Stimulated activated CD8-positive, alpha-beta memory T cell treated with anti-CD3 and anti-CD28 coated beads, Interleukin-2, amount 100 ng/mL, for 48 hours (primary cell): Measurements from ENCODE around the gene PKN3.

Source experiments
- DNase-seq, 2 donors: peaks; one replicate each; pipeline ENCODE4 v3.0.0-alpha.2; 2020; ENCODE audit warnings: low read depth in 2 of 2

PKN3 gene

DNA sequence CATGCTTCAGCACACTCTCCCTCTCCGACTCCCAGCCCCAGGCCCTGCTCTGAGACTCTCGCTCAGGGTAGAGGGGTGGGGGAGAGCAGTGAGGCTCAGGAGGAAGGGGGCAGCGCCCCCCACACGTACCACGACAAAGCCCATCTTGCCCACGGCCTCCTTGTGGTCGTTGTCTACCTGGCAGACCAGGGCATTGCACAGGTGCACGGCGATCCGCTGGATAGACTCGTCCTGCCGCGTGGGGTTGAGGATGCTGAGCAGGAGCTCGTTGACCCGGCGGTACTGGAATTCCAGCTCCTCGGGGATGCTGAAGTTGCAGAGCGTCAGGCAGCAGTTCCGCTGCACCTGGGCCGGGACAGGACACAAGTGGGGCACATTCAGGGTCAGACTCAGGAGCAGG is 40.1 kb downstream of the PKN3 start:
- DNase-seq = no peak

DNA sequence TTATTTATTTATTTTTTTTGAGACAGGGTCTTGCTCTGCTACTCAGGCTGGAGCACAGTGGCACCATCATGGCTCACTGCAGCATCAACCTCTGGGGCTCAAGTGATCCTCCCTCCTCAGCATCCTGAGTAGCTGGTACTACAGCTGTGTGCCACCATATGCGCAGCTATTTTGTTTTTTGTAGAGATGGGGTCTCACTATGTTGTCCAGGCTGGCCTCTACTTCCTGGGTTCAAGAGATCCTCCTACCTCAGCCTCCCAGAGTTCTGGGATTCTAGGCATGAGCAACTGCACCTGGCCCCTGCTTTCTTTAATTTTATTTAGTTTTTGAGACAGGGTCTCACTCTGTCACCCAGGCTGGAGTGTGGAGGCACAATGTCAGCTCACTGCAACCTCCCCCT is 41.1 kb downstream of the PKN3 start:
- no peak for DNase-seq

DNA sequence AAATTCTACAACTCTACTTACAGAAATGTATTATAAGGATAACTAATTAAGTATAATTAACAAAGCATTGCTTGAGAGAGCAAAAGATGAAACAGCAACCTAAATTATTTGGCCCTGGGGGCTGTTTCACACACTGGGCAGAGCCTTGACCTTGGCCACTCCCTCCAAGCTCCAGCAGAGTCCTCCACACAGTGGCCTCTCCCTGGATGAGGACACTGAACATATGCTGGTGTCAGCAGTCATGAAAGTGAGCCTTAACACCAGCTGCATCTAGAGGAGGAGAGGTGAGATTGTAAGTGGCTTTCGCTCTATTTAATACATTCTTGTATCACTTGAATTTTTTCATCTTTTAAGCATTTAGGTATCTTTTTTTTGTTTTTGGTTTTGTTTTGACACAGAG is 44.9 kb downstream of the PKN3 start:
- no peak for DNase-seq

DNA sequence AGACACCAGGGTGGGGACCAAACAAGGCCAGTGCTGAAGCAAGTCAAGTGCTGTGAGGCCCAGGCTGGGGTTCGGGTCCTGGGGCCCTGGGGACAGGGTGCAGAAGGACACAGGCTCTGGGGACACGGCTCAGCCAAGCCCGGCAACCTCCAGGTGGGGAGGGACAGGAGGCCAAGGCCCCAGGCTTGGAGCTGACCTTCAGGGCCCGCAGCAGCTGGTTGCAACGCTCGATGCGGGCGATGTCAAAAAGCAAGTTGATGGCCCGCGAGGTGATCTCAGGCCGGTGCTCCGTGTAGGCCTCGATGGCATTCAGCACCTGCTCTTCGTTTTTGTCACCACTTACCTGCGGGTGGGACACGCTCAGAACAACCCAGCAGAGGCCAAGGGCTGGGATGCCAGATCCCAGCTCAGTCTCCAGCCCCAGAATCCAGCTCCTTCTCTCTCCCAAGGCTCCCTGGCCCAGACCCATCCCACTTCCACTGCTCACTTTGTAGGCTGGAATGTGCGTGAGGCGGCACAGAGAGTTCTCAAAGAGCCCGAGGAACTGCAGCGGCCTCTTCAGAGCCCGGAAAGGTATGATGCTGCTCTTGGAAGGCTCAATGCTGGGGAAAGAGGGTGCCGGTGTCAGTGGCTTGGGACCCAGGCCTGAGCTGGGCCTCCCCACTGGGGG is 48.8 kb downstream of the PKN3 start:
- no peak for DNase-seq

DNA sequence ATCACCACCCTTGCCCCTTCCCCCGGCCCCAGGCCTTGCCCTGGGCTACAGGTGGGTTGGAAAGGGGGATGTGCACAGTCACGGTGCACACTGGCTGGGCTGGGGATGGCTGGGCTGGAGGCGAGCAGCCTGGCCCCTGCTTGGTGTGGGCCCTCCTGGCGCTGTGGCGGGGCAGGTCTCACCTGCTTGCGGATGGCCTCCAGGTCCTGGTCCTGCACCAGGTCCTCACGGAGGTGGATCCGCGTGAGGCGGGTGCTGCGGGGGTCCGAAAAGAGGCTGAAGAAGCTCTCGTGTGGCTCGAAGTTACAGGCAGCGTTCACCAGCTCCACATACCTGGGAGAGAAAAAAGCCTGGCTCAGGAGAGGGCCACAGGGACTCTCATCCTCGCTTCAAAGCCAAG is 51.3 kb downstream of the PKN3 start:
- no peak for DNase-seq

DNA sequence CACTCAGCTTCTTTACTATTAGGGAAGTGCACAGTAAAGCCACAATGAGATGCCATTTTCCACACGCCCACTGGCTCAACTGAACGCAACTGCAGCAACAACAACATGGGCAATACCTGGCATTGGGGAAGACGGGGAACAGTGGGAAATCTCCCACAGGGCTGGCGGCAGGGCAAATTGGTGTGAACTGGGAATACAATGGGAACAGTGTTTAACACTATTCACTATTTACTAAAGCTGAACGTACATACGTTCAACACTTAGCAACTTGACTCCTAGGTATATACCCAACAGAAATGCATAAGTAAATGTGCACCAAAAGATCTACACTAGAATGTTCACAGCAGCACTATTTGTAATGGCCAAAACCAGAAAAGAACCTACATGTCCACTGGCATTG is 55.3 kb downstream of the PKN3 start:
- no peak for DNase-seq

DNA sequence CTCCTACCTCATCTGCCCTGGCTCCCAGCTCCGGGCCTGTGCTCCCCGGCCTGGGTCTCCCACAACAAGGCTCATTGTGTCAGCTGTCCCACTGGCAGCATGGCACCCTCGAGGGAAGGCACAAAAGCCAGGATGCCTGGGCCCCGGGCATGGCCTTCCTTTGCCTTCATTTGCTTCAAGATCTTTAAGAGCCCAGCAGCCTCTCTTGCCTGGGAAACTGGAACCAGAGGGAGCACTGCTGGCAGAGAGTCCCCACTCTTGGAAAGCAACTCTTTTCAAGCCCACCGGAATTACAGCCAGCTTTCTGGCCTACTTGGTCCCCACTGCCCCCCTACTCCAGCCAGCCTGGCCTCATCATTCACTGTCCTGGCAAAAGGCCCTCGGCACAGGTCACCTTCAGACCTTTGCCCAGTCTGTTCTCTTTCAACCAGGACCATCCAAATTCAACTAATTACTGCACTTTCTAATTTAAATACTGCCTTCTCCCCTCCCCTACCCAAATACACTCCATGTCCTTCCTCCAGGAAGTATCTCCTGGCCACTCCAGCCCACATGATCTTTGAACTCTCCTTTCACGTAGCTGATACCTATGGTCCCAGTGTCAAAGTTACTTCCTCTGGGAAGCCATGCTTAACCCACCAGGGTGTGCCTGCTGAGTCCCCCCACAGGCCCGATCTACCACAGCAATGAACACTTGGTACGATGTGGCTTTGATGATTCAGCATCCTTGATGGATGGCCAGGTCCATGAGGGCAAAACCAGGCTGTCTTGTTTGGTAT is 60.6 kb downstream of the PKN3 start:
- no peak for DNase-seq

DNA sequence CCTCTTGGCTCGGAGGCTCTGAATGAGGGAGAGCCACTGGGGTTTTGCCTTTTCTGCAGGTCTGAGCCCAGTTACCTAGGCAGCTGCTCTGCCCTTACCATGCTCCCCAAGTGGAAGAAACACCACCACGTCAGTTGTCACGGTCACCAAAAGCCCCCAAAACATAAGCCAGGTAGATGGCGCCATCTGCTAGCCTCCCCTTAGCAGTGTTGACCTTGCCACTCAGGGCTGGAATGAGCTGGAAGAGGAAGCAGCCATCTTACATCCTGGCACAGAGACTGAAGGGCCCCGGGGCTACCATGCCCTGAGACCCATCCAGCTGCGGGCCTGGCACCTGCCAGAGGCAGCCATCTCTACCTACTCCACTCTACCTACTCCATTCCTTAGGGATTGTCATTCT is 62.1 kb downstream of the PKN3 start:
- DNase-seq = no peak

DNA sequence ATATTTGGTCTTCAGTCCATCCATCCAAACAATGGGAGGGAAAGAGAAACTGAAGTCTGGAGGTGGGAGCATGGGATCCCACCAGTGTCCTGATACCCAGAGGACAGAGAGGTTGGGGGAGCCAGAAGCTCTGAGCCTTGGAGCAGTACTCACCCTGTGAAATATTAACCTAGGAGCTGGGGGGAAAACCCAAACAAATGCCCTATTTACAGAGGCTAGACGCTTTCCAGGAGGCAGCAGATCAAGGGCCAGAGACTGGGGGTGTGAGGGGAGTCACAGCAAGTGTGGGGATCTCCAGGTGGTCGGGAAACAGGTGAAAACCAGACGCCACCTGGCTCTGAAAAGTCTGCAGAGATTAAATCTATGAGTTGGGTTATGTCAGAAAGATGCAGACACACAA is 63.2 kb downstream of the PKN3 start:
- DNase-seq = no peak

DNA sequence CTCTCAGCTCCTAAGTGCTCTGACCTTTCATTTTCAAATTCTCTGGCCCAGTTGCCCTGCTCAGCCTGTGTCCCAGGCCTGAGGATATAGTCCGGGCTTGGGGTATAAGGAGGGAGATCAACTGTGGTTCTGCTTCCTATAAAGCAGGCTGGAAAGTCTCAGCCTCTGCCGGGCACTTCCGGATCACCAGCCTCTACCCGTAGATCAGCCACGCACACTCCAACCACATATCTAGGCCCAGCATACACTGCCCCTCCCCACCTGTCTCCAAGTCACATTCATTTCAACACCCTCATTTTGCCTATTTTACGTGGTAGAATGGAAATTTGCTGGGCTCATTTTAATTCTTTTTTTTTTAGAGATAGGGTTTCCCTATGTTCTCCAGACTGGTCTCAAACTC is 66.3 kb downstream of the PKN3 start:
- no peak for DNase-seq
